ENCODE results near the gene COL9A2.

- TF ChIP-seq EZH2 (IDR thresholded peaks at IDR 0.05), result no peak
- TF ChIP-seq POLR2AphosphoS5 (IDR thresholded peaks at IDR 0.05; ENCODE audit: borderline replicate concordance, low read depth, low read length), result no peak
Observed at GRCh38 chr1:40306296-40306695, 10.8 kb downstream of the COL9A2 start.
